Measurements from ENCODE around the gene ZNF263. TPM values are rescaled to one million over a fixed set of nuclear protein-coding genes. Genes with fewer than 3 reads are reported as not detected.

ZNF263 gene
- polyA plus RNA-seq, 4 donors: 11.0 to 45.3 (median 14.2) TPM

DNA sequence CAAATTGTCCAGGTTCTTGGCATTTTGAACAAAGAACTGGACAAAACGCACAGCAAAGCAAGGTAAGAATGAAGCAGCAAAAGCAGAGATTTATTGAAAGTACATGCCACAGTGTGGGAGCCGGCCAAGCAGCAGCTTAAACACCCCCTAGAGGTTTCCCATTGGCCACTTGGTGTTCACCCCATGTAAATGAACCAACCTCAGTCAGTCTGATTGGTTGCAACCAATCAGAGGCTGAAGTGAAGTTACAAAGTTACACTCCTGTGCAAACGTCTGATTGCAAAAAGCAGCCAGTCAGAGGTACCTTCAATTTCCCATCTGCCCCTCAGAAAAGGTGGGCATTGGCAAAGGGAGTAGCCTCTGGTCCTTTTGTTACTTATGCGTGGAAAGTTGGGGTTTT is 8.8 kb upstream of the ZNF263 start:
- H3K4me3 ChIP-seq (ENCODE audit: low read depth in 1 of 3, low read length in 3 of 3): no peak overlapping the region
- H3K4me1 ChIP-seq (ENCODE audit: control insufficient read depth in 3 of 3, insufficient read depth in 2 of 3, low read depth in 1 of 3, low read length in 2 of 3): no peaks in the 10 kb centered on the region
- peaks cover 0 to 4% of the 10 kb centered on the region in 2 donors for H3K9me3 ChIP-seq (ENCODE audit: control insufficient read depth in 2 of 2, insufficient read depth in 1 of 2, low read depth in 1 of 2, low read length in 1 of 2)
- DNase-seq (no peak), FAIRE-seq (no peak)
- H3K27me3 ChIP-seq (ENCODE audit: control insufficient read depth in 3 of 3, insufficient read depth in 3 of 3, low read length in 3 of 3): peaks cover 0 to 18% (median 0%) of the 10 kb centered on the region in 3 donors
- H3K36me3 ChIP-seq (ENCODE audit: control insufficient read depth in 3 of 3, insufficient read depth in 2 of 3, low read depth in 1 of 3, low read length in 3 of 3): no peaks in the 10 kb centered on the region
- WGBS, 3 donors: 52 to 54% (median 52%) methylated on average over 4 of the region's 4 CpGs
- no peak overlapping the region for H3K27ac ChIP-seq (ENCODE audit: low read depth in 1 of 3, low read length in 2 of 3)

DNA sequence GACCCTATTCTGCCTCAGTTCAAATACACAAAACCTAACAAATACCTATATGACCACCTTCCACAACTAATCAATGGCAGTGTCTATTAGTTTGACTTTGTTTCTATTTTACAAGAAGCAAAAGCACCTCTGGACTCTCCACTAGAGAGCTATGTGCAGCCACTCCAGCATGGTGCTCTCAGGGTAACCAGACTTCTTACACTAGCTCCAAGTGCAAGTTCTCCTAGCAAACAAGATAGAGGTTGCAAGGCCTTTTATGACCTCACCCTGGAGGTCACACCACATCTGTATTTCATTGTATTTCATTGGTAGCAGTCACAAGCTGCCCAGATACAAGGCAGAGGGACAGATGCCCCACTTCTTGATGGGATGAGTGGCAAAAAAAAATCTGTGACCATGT is 8.3 kb upstream of the ZNF263 start:
- FAIRE-seq (no peak), DNase-seq (no peak)
- Histone ChIP-seq H3K27ac (ENCODE audit: low read depth in 1 of 3, low read length in 2 of 3) (no peak overlapping the region), H3K36me3 (ENCODE audit: control insufficient read depth in 3 of 3, insufficient read depth in 2 of 3, low read depth in 1 of 3, low read length in 3 of 3) (no peaks in the 10 kb centered on the region), H3K4me1 (ENCODE audit: control insufficient read depth in 3 of 3, insufficient read depth in 2 of 3, low read depth in 1 of 3, low read length in 2 of 3) (no peaks in the 10 kb centered on the region), H3K4me3 (ENCODE audit: low read depth in 1 of 3, low read length in 3 of 3) (no peak overlapping the region), H3K27me3 (ENCODE audit: control insufficient read depth in 3 of 3, insufficient read depth in 3 of 3, low read length in 3 of 3) (peaks cover 0 to 18% (median 0%) of the 10 kb centered on the region in 3 donors), H3K9me3 (ENCODE audit: control insufficient read depth in 2 of 2, insufficient read depth in 1 of 2, low read depth in 1 of 2, low read length in 1 of 2) (no peaks in the 10 kb centered on the region)

DNA sequence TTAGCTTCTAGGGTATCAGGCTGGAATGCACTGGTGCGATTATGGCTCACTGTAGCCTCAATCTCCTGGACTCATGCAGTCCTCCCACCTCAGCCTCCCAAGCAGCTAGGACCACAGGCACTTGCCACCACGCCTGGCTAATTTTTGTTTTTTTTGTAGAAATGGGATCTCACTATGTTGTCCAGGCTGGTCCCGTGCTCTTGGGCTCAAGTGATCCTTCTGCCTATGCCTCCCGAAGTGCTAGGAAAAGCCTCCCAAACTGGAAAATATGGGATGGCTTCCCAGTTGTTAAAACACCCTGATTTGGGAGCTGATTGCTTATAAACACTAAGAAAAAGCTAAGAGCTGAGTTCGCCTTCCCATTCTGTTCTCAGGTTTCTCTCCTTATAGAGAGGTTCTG is 6.6 kb upstream of the ZNF263 start:
- no peak overlapping the region for H3K27ac ChIP-seq (ENCODE audit: low read depth in 1 of 3, low read length in 2 of 3)
- H3K27me3 ChIP-seq (ENCODE audit: control insufficient read depth in 3 of 3, insufficient read depth in 3 of 3, low read length in 3 of 3): peaks cover 0 to 18% (median 0%) of the 10 kb centered on the region in 3 donors
- no peaks in the 10 kb centered on the region for H3K36me3 ChIP-seq (ENCODE audit: control insufficient read depth in 3 of 3, insufficient read depth in 2 of 3, low read depth in 1 of 3, low read length in 3 of 3)
- DNase-seq (no peak), FAIRE-seq (no peak)
- no peaks in the 10 kb centered on the region for H3K4me1 ChIP-seq (ENCODE audit: control insufficient read depth in 3 of 3, insufficient read depth in 2 of 3, low read depth in 1 of 3, low read length in 2 of 3)
- whole genome bisulfite sequencing, 3 donors: 82 to 86% (median 85%) methylated on average over 5 of the region's 5 CpGs
- no peak overlapping the region for H3K4me3 ChIP-seq (ENCODE audit: low read depth in 1 of 3, low read length in 3 of 3)
- no peaks in the 10 kb centered on the region for H3K9me3 ChIP-seq (ENCODE audit: control insufficient read depth in 2 of 2, insufficient read depth in 1 of 2, low read depth in 1 of 2, low read length in 1 of 2)

DNA sequence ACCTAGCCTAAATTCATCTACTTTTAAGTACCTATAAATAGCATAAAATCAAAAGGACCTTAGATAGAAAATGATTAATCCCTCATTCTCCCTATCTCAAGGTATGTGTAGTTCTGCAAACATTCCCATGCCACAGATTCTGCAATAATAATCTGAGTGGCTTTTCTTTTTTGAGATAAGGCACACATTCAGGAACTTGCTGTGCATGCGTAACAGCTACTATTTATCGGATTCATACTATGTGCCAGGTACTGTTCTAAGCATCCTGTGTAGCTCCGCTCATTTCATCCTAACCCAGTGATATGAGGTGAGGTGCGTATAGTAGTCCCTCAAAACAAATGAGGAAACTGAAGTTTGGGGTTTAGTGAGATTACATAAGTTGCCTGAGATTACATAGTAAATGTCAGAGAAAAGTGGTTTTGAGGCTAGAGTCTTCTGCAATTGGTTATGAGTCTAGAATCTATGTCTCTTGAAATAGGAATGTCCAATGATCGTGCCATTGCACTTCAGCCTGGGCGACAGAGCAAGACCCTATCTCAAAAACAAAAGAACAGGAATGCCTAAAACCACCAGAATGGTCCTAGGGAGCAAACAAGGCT is 2.0 kb upstream of the ZNF263 start:
- 90 to 92% (median 90%) methylated on average over 6 of the region's 6 CpGs for WGBS, 3 donors

DNA sequence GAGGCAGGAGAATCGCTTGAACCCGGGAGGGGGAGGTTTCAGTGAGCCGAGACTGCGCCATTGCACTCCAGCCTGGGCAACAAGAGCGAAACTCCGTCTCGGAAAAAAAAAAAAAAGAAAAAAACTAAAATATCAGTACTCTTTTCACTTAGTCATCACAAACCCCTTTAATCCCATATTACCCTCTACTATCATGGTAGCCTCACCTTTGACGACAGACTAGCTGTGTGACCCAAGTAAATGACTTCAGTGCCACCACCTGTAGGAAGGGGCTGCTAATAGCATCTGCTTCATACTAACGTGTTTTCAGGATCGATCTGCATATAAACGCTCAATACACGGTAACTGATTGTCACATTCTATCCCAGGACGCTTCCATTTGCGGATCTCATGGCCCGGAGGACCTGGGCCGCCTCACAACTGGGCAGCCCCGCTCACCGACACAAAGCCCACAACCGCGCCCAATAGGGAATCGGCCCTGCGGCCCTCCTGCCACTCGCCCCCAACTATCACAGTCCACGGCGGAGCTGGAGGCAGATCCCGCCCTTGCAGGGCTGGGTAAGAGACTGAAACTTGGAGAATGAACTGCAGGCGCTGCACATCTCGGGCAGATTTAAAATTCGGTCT is 1.1 kb upstream of the ZNF263 start:
- Histone ChIP-seq H3K9me3 (ENCODE audit: control insufficient read depth in 2 of 2, insufficient read depth in 1 of 2, low read depth in 1 of 2, low read length in 1 of 2) (peaks cover 0 to 24% of the 10 kb centered on the region in 2 donors), H3K4me1 (ENCODE audit: control insufficient read depth in 3 of 3, insufficient read depth in 2 of 3, low read depth in 1 of 3, low read length in 2 of 3) (peaks cover 4 to 8% (median 5%) of the 10 kb centered on the region in 3 donors), H3K27ac (ENCODE audit: low read depth in 1 of 3, low read length in 2 of 3) (peak overlapping the region in 2 of 3 donors; percentile 100), H3K4me3 (ENCODE audit: low read depth in 1 of 3, low read length in 3 of 3) (peak overlapping the region; percentile 43 to 86 (median 67)), H3K27me3 (ENCODE audit: control insufficient read depth in 3 of 3, insufficient read depth in 3 of 3, low read length in 3 of 3) (peaks cover 0 to 6% (median 0%) of the 10 kb centered on the region in 3 donors), H3K36me3 (ENCODE audit: control insufficient read depth in 3 of 3, insufficient read depth in 2 of 3, low read depth in 1 of 3, low read length in 3 of 3) (peaks cover 5 to 25% (median 10%) of the 10 kb centered on the region in 3 donors)
- DNase-seq (no peak), FAIRE-seq (no peak)
- WGBS, 3 donors: 13 to 15% (median 15%) methylated on average over 29 of the region's 29 CpGs

More for the DNA sequence above, 2.0 kb upstream of the ZNF263 start:
- peaks cover 0 to 19% of the 10 kb centered on the region in 2 donors for H3K9me3 ChIP-seq (ENCODE audit: control insufficient read depth in 2 of 2, insufficient read depth in 1 of 2, low read depth in 1 of 2, low read length in 1 of 2)
- no peak overlapping the region for H3K4me3 ChIP-seq (ENCODE audit: low read depth in 1 of 3, low read length in 3 of 3)
- H3K4me1 ChIP-seq (ENCODE audit: control insufficient read depth in 3 of 3, insufficient read depth in 2 of 3, low read depth in 1 of 3, low read length in 2 of 3): peaks cover 4 to 8% (median 5%) of the 10 kb centered on the region in 3 donors
- H3K27me3 ChIP-seq (ENCODE audit: control insufficient read depth in 3 of 3, insufficient read depth in 3 of 3, low read length in 3 of 3): peaks cover 0 to 12% (median 0%) of the 10 kb centered on the region in 3 donors
- peaks cover 3 to 19% (median 6%) of the 10 kb centered on the region in 3 donors for H3K36me3 ChIP-seq (ENCODE audit: control insufficient read depth in 3 of 3, insufficient read depth in 2 of 3, low read depth in 1 of 3, low read length in 3 of 3)
- FAIRE-seq (no peak), DNase-seq (no peak)
- no peak overlapping the region for H3K27ac ChIP-seq (ENCODE audit: low read depth in 1 of 3, low read length in 2 of 3)

DNA sequence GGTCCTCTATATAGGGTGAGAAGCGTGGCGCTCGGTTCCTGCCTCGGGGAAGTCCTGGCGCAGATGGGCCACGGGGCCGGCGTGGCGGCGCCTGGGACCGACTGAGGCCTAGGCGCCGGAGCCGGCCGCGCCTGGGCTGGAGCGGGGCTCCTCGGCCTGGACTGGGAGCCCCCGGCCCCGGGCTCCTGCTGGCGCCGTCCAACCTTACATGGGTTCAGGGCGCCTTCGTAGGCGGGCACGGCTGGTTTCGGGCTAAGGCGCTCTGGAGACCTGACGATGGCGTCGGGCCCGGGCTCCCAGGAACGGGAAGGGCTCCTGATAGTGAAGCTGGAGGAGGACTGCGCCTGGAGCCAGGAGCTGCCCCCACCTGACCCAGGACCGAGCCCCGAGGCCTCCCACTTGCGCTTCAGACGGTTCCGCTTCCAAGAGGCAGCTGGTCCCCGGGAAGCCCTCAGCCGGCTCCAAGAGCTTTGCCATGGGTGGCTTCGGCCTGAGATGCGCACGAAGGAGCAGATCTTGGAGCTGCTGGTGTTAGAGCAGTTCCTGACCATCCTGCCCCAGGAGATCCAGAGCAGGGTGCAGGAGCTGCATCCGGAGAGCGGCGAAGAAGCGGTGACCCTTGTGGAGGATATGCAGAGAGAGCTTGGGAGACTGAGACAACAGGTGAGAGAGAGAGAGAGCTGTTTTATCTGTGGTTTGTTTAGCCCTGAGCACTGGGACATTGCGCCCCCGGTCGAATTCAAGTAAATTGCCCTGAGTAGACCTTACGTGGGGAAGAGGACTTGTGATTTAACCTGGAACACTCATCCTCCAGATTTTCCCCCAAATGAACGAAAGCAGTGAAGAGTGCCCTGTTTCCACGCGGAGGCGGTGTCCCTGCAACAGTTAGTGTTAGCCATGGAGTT is 504 bp downstream of the ZNF263 start:
- 6 to 8% (median 8%) methylated on average over 54 to 56 of the region's 56 CpGs for WGBS, 3 donors

DNA sequence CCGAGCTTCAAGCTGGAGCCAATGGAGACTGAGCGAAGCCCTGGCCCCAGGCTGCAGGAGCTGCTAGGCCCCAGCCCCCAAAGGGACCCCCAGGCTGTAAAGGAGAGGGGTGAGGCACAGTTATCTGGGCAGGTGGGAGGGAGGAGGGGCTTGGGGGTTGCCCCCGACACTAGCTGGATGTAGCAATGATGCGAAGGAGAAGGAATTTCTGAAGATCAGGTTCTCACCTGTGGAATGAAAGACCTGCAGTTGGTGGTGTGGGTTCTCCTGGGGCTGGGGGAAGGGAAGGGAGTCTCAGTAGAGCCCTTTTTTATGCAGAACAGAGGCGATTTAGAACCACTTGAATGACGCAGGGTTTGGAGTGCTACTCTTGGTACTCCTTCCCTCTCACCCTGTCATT is 1.8 kb downstream of the ZNF263 start:
- H3K4me1 ChIP-seq (ENCODE audit: control insufficient read depth in 3 of 3, insufficient read depth in 2 of 3, low read depth in 1 of 3, low read length in 2 of 3): peaks cover 4 to 8% (median 5%) of the 10 kb centered on the region in 3 donors
- no peak for FAIRE-seq
- 88 to 93% (median 92%) methylated on average over 6 of the region's 6 CpGs for WGBS, 3 donors
- H3K9me3 ChIP-seq (ENCODE audit: control insufficient read depth in 2 of 2, insufficient read depth in 1 of 2, low read depth in 1 of 2, low read length in 1 of 2): peaks cover 4 to 50% of the 10 kb centered on the region in 2 donors
- no peaks in the 10 kb centered on the region for H3K27me3 ChIP-seq (ENCODE audit: control insufficient read depth in 3 of 3, insufficient read depth in 3 of 3, low read length in 3 of 3)
- H3K4me3 ChIP-seq (ENCODE audit: low read depth in 1 of 3, low read length in 3 of 3): peak overlapping the region in 2 of 3 donors; percentile 2 to 86
- peaks cover 16 to 48% (median 28%) of the 10 kb centered on the region in 3 donors for H3K36me3 ChIP-seq (ENCODE audit: control insufficient read depth in 3 of 3, insufficient read depth in 2 of 3, low read depth in 1 of 3, low read length in 3 of 3)
- DNase-seq: no peak
- H3K27ac ChIP-seq (ENCODE audit: low read depth in 1 of 3, low read length in 2 of 3): no peak overlapping the region

More for the DNA sequence above, 504 bp downstream of the ZNF263 start:
- H3K4me1 ChIP-seq (ENCODE audit: control insufficient read depth in 3 of 3, insufficient read depth in 2 of 3, low read depth in 1 of 3, low read length in 2 of 3): peaks cover 4 to 8% (median 5%) of the 10 kb centered on the region in 3 donors
- FAIRE-seq (no peak), DNase-seq (no peak)
- H3K27ac ChIP-seq (ENCODE audit: low read depth in 1 of 3, low read length in 2 of 3): peak overlapping the region; percentile 82 to 100 (median 100)
- peaks cover under 1 to 37% of the 10 kb centered on the region in 2 donors for H3K9me3 ChIP-seq (ENCODE audit: control insufficient read depth in 2 of 2, insufficient read depth in 1 of 2, low read depth in 1 of 2, low read length in 1 of 2)
- H3K27me3 ChIP-seq (ENCODE audit: control insufficient read depth in 3 of 3, insufficient read depth in 3 of 3, low read length in 3 of 3): no peaks in the 10 kb centered on the region
- peak overlapping the region; percentile 74 to 93 (median 86) for H3K4me3 ChIP-seq (ENCODE audit: low read depth in 1 of 3, low read length in 3 of 3)
- peaks cover 5 to 34% (median 16%) of the 10 kb centered on the region in 3 donors for H3K36me3 ChIP-seq (ENCODE audit: control insufficient read depth in 3 of 3, insufficient read depth in 2 of 3, low read depth in 1 of 3, low read length in 3 of 3)

DNA sequence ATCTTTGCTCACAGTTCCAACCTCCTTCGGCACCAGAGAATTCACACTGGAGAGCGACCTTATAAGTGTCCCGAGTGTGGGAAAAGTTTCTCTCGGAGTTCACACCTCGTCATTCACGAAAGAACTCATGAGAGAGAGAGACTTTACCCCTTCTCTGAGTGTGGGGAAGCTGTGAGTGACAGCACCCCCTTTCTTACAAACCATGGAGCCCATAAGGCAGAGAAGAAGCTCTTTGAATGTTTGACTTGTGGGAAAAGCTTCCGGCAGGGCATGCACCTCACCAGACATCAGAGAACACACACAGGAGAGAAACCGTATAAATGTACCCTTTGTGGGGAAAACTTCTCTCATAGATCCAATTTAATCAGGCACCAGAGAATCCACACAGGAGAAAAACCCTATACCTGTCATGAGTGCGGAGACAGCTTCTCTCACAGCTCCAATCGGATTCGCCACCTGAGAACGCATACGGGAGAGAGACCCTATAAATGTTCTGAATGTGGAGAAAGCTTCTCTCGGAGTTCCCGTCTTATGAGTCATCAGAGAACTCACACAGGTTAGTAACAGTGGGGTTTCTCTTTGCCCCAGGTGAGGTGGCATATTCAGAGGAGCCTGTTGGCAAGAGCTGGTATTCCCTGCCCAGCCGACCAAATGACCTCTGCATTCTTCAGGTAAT is 6.8 kb downstream of the ZNF263 start:
- WGBS, 3 donors: 96 to 99% (median 98%) methylated on average over 16 of the region's 16 CpGs
- Histone ChIP-seq H3K27ac (ENCODE audit: low read depth in 1 of 3, low read length in 2 of 3) (no peak overlapping the region), H3K27me3 (ENCODE audit: control insufficient read depth in 3 of 3, insufficient read depth in 3 of 3, low read length in 3 of 3) (no peaks in the 10 kb centered on the region), H3K36me3 (ENCODE audit: control insufficient read depth in 3 of 3, insufficient read depth in 2 of 3, low read depth in 1 of 3, low read length in 3 of 3) (peaks cover 37 to 68% (median 49%) of the 10 kb centered on the region in 3 donors), H3K4me1 (ENCODE audit: control insufficient read depth in 3 of 3, insufficient read depth in 2 of 3, low read depth in 1 of 3, low read length in 2 of 3) (no peaks in the 10 kb centered on the region), H3K4me3 (ENCODE audit: low read depth in 1 of 3, low read length in 3 of 3) (no peak overlapping the region), H3K9me3 (ENCODE audit: control insufficient read depth in 2 of 2, insufficient read depth in 1 of 2, low read depth in 1 of 2, low read length in 1 of 2) (peaks cover 6 to 91% of the 10 kb centered on the region in 2 donors)
- no peak for DNase-seq
- FAIRE-seq: no peak
